Activated CD8-positive, alpha-beta memory T cell treated with anti-CD3 and anti-CD28 coated beads for 36 hours (primary cell): ENCODE measurements around the gene CISH. TPM values are rescaled to one million over a fixed set of nuclear protein-coding genes. Genes with fewer than 3 reads are reported as not detected.

Experiments
- CTCF ChIA-PET: fragments of 350-600 bp; sonication (Branson Sonifier 250); formaldehyde crosslinking; loops from one replicate; lab custom pipeline; 2021; ENCODE audit warnings: antibody characterized with exemption; lab: Charles Lee
- POLR2A ChIA-PET: fragments of 350-600 bp; sonication (Branson Sonifier 250); formaldehyde crosslinking; loops from one replicate; lab custom pipeline; 2021; ENCODE audit warnings: antibody characterized with exemption; lab: Charles Lee
- total RNA-seq, 2 experiments: library from RNA; stranded (reverse); gene quantifications; one replicate each; pipeline ENCODE4 v1.2.3, GENCODE V29; 2021

Gene CISH, protein sequence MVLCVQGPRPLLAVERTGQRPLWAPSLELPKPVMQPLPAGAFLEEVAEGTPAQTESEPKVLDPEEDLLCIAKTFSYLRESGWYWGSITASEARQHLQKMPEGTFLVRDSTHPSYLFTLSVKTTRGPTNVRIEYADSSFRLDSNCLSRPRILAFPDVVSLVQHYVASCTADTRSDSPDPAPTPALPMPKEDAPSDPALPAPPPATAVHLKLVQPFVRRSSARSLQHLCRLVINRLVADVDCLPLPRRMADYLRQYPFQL
- total RNA-seq, result 100 to 1,000 TPM; 219 to 220 TPM

DNA sequence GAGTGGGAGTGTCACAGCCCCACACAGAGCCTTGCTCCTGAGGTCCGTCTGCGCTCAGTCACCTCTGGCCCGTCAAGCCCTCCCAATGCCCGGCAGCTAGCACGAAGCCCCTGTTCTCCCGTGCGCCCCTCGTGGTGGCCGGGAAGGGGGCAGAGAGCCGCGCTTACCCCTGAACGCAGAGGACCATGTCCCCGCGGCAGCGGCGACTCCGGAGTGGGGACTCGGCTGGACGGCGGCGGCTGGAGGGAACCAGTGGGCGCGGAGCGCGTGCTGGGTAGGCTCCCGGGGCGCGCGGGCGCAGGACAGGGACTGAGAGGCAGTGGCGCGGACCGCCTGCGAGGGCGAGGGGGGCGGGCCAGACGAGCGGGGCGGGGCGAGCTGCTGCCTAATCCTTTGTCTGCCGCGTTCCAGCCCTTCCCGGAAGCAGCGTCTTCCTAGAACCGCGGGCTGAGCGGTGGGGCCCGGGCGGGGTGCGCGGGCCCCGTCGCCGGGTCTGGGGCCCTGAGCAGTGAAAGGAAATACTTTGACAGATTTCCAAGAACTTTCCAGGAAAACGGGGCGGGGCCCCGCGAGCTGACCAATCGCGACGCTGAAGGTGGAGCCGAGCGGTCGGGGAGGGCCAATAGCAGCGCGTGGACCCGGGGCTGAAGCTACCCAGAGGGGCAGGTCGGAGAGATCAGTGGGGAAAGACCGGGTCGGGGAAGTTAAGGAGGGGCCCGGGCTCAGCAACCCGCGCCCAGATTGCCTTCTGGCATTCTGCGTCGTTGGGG is at the start of gene CISH:
TSS of gene CISH (minus strand) at position 311 of the 770 bp plus-strand sequence. CDS start at position 187, 124 bp downstream.
- ChIA-PET POLR2A (interaction anchor here (0.6 to 19.3 kb wide), 5 partner anchors 11 to 275 kb away, joined by 3 to 594 read pairs (median 146); partner anchors contain the start of genes C3orf18 and HEMK1), CTCF (interaction anchor here (1.0 to 24.2 kb wide), 4 partner anchors 11 to 38 kb away, joined by 3 to 600 read pairs (median 127); partner anchors contain the start of genes C3orf18 and HEMK1)

DNA sequence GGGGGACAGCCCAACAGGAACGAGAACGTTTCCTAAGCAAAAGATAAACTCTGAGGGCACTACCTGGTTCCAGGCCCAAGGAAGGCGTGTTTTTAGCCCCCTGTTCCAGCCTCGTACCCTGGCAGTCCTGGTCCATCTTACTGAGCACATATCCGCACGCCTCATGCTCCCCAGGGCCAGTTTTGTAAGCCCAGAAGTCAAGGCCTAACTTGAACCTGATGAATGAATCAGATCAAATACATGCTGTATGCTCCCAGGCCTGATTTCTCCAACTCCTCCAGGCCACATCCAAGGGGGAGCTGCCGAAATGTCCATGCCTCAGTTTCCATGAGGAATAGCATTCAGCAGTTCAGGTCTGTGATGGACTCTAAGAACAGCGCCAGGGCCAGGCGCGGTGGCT is 48.8 kb upstream of the CISH start:
- CTCF ChIA-PET, result no interaction called here
- POLR2A ChIA-PET, result no interaction called here

DNA sequence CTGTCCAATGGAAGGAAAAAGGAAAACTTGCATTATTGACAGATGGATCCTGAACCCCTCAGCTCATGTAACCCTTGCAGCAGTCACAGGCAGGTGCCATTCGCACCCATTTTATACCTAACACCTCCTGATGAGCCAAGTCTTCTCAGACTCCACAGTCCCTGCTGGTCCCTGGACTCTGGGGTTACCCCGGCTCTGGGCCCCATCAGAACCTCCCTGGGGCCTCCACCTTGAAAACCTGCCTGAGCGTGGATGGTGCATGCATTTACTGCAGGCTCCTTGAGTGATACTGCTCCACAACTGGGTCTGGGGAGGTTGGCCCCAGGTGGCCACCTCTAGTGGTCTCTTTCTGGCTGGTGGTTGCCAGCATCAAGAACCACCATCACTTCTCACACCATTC is 47.3 kb upstream of the CISH start:
- ChIA-PET CTCF (interaction anchor here (1.2 kb wide), 1 partner anchor 43 kb away, joined by 3 read pairs; no protein-coding TSS in a partner anchor), POLR2A (interaction anchor here (0.6 kb wide), 2 partner anchors 14 to 306 kb away, joined by 3 to 4 read pairs; no protein-coding TSS in a partner anchor)

DNA sequence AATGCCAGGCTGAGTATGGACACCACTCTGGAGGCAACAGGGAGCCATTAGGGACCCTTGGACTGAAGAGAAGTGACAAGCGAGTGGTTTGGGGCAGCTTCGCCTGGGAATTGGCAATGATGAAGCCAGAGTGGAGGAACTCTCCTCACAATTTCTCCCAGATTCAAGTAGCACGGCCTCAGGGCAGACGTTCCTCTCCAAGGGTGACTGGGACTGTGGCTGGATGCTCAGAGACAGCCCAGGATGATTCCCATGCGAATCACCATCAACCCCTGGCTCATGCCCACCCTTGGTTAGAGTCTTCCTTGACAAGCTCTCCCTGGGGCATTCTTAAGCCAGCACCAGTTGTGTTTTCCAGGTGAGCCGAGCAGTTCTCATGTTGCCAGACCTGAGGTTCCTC is 46.8 kb upstream of the CISH start:
- ChIA-PET CTCF (interaction anchor here (1.2 kb wide), 1 partner anchor 43 kb away, joined by 3 read pairs; no protein-coding TSS in a partner anchor), POLR2A (interaction anchor here (0.6 kb wide), 2 partner anchors 13 to 306 kb away, joined by 3 to 4 read pairs; no protein-coding TSS in a partner anchor)

DNA sequence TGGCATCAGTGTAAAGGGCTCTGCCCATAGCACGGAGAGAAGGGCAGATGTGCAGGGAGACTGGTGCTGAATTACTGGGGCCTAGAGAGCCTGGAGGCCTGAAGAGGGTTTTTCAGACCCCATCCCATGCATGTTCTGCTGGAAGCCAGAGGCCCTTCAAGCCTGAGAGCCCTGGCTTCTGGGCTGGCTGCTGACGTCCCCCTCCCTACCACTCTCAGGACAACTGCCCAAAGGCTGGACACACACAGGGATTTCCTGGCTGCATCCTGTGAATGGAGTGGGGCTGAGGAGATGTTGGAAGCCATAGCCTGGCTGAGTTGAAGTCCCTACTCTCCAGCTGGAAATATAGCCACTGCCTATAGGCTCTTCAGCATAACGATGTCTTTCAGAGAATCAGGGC is 46.2 kb upstream of the CISH start:
- CTCF ChIA-PET, result interaction anchor here (1.9 kb wide), 1 partner anchor 38 kb away, joined by 6 read pairs; no protein-coding TSS in a partner anchor
- POLR2A ChIA-PET, result no interaction called here

DNA sequence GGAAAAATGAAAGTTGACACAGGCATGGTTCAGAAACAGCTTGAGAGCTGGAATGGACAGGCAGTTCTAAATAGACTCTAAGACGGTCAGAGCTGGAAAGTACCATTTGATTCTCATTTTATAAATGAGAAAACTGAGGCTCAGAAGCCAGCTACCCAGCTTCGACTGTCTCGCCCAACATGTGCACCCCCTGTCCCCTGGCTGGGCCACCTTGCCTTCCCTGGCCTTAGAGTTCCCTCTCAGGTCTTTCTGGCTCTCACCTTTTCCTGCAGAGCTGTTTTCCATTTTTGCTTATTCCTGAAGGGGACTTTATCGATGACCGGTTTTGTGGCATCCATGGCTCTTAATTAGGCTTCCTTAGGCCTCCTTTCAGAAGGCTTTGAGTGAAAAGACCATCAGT is 45.8 kb upstream of the CISH start:
- ChIA-PET POLR2A (interaction anchor here (0.5 kb wide), 1 partner anchor 843 kb away, joined by 6 read pairs; no protein-coding TSS in a partner anchor), CTCF (interaction anchor here (1.9 kb wide), 1 partner anchor 38 kb away, joined by 6 read pairs; no protein-coding TSS in a partner anchor)

DNA sequence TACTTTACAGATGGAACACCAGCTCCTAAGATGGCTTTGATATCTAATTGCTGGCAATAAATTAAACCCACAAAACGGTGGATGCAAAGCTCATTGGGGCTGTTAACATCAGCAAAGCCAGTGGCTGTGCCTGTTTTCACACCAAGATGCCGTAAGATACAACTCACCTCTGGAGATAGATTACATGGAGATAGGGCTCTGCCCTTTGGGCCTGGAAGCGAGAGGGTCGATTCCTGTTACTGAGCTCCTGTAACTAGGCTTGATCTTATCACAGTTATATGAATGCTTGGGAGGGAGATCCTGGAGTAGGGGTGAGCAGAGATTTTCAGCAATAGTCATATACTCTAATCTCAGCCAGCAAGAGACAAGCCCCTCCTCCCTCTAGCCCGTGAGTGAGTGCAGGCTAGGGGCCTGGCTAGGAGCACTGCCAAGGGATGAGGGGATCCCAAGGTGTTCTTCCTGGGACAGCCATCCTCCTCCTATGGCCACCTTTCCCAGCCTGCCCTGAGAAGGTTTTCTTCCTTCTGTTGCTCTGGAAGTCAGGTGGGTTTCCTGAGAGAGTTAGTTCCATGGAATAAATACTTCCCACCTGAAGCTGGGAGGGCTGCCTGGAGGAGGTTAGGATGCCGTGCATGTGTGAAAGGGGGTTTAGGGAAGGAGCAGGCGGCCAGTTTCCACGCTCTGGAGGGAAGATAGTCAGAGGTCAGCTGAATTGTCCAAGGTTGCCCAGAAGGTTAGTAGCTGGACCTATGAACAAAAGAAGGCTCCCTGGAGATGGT is 45.0 kb upstream of the CISH start:
- ChIA-PET CTCF (interaction anchor here (1.9 kb wide), 1 partner anchor 37 kb away, joined by 6 read pairs; no protein-coding TSS in a partner anchor), POLR2A (interaction anchor here (0.5 kb wide), 1 partner anchor 844 kb away, joined by 6 read pairs; no protein-coding TSS in a partner anchor)

DNA sequence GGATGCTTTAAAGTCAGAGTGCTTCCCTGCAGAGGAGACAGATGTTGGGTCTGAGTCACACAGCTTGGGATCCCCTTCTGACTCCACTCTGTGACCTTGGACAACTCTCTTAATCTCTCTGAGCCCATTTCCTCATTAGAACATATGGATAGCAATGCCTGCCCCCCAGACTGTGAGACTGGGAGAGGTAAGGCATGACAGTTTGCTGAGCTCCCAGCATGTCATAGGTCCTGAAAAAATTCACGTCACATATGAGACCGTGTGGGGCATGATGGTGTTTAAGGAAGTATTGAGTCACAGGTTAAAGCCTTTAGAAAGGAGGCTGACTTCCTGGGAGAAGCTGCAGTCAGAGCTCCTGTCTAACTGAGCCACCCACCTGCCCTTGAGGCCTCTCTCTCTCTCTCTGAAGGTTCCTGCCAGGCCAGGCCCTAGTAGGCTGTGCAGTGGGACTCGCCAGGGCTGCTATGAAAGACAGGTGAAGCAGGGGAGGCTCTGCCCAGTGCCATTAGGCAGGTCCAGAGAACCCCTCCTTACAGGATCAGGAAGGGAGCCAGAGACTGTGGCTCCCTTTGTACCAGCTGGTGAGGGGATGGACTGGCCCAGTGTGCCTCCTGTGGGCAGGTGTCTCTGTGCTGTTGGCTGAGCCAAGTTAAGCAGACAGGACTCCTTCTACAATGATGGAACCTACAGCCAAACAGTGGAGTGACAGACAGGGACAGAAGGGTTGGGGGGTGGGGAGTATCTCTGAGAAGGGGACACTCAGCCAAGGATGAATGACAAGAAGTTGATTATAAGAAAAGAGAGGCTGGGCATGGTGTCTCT is 43.6 kb upstream of the CISH start:
- POLR2A ChIA-PET, result interaction anchor here (1.5 to 3.8 kb wide), 2 partner anchors 38 to 86 kb away, joined by 4 to 18 read pairs; partner anchors contain the start of gene MAPKAPK3
- CTCF ChIA-PET, result interaction anchor here (0.6 to 1.5 kb wide), 10 partner anchors 20 to 814 kb away, joined by 3 to 5 read pairs (median 3); no protein-coding TSS in a partner anchor

DNA sequence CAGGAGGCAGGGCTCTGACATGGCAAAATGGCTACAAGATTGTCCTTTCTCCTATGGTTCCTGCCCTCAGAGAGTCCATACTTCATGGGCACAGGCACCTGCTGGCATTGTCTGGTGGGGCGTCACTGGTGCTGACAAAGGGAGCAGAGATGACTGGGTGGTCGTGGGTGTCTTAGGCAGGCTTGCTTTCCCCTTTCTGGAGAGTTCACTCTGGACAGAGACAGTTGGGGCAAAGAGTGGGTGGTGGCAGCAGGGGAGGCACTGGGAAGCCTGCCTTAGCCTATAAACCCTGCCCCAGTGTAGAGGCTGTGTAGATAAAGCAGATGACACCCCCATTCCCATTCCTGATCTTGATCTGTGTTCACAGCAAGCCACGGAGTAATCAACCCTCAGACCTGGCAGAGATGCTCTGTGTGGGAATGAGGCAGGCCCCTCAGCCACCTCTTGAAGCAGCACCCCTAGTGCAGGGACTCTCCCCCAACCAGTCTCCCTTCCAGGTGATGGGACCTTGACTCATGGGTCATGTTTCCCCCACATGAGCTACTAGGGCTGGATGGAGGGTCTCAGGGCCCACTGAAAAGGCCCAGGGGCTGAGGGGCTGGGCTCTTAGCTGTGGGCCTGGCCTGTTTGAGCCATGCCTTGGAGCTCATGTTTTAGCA is 42.5 kb upstream of the CISH start:
- POLR2A ChIA-PET, result interaction anchor here (1.2 to 3.8 kb wide), 2 partner anchors 37 to 83 kb away, joined by 4 to 18 read pairs; partner anchors contain the start of gene MAPKAPK3
- CTCF ChIA-PET, result interaction anchor here (0.6 to 2.6 kb wide), 15 partner anchors 9 to 84 kb away, joined by 3 to 24 read pairs (median 5); partner anchors contain the start of gene MAPKAPK3

DNA sequence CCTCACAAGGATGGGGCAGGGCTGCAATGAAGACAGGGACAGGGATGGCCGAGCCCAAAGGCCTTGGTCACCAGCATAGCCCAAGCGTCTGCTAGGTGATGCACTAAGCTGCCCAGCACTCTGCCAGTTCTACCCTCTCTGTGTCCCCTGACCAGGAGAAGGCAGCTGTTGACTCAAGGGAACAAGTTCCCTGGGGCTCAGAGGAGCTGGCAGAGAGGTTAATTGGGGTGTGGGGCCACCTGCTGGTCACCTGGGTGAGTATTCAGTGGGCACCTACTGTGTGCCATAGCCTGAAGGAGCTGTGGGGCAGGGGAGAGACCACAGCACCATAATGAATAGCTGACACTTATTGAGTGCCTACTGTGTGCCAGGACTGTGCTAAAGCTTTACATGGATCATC is 41.1 kb upstream of the CISH start:
- CTCF ChIA-PET, result interaction anchor here (0.7 to 2.6 kb wide), 14 partner anchors 16 to 84 kb away, joined by 3 to 24 read pairs (median 6); partner anchors contain the start of genes HEMK1 and MAPKAPK3

DNA sequence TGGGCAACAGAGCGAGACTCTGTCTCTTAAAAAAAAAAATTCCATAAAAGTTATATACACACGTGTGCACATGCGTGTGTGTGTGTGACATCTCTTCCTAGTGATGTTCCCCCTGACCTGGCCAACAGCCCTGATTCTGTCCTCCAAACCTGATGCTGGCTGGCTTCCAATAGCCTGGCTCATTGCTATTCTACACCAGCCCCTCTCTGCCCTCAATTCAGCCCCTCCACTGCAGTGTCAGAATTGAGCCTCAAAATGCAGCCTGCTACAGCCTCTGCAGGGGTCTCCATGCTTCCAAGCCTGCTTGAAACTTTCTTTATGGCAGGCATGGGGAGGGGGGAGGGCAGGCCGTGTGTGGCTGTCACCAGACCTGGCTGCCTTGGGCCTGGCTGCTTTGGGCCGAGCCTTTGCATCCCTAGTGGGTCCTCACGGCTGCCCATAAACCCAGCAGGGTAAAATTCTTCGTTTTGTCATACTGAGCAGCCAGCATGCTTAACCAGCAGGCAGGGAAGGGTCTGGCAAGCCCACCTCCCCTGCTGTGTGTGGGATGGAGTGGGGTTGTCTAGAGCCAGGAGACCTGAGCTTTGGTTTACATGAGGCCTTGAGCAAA is 40.5 kb upstream of the CISH start:
- CTCF ChIA-PET, result interaction anchor here (1.5 to 2.6 kb wide), 8 partner anchors 18 to 79 kb away, joined by 3 to 24 read pairs (median 8); partner anchors contain the start of gene MAPKAPK3
- POLR2A ChIA-PET, result interaction anchor here (0.9 to 3.8 kb wide), 3 partner anchors 28 to 77 kb away, joined by 3 to 18 read pairs (median 3); partner anchors contain the start of gene MAPKAPK3

More for the DNA sequence above, 41.1 kb upstream of the CISH start:
- POLR2A ChIA-PET, result interaction anchor here (0.5 to 3.8 kb wide), 4 partner anchors 29 to 232 kb away, joined by 3 to 18 read pairs (median 3); partner anchors contain the start of gene MAPKAPK3

DNA sequence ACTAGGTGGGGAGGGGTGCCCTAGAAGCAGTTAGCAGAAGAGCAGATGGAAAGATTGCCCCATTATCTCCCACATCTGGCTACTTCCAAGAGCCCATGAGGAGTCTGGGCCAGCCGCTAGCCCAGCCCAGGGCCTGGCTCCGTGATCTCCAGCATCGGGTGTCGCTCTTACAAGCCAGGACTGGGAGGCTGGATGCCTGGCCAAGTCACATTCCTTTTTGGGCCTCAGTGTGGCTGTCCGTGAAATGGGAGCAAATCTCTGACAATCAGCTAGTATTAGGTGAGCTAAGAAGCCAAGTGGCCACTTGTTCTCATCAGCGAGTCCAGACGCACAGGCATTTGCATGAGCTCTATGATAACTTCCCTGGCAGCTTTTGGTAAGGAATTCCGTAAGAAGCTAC is 39.9 kb upstream of the CISH start:
- ChIA-PET POLR2A (interaction anchor here (1.5 kb wide), 1 partner anchor 28 kb away, joined by 3 read pairs; no protein-coding TSS in a partner anchor), CTCF (interaction anchor here (1.5 to 2.6 kb wide), 2 partner anchors 32 to 35 kb away, joined by 3 to 12 read pairs; partner anchors contain the start of gene MAPKAPK3)

DNA sequence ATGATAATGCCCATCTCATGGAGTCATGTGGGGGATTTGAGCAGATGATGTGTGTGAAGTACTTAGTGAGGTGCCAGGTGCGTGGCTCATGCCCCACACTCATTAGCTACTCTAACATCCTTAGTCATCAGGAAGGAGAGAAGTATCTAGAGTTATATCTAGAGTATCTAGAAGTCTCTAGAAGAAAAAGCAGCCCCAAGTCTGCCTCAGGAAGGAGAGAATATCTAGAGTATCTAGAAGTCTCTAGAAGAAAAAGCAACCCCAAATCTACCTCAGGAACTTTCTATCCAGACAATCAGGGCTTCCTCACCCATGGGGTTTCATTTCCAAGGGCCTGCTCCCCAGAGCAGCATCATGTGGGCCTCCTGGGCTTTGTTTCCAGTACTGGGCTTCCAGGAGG is 38.4 kb upstream of the CISH start:
- ChIA-PET POLR2A (interaction anchor here (0.6 kb wide), 1 partner anchor 836 kb away, joined by 3 read pairs; no protein-coding TSS in a partner anchor), CTCF (interaction anchor here (0.5 to 2.9 kb wide), 2 partner anchors 14 to 34 kb away, joined by 3 to 12 read pairs; no protein-coding TSS in a partner anchor)

DNA sequence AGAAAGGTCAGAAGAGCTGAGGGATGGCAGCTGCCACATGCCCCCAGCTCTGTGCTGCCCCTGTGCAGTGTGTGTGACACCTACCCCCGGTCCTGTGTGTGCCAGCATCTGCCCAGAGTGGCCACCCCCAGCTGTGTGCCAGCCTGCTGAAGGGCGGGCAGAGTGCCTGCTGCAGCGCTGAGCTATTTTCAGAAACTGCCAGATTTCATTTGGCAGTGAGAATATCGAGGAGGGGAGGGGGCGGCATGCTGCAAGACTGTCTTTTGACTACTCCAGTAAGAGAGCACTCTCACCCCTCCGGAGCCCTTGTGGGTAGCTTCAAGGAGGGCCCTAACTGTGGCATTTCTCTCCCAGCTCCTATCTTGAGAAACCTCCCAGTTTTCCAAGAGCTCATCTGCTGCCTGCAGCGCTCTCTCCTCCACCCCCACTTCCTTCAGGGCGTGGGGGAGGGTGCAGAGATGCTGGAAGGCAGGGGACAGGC is 37.9 kb upstream of the CISH start:
- POLR2A ChIA-PET, result interaction anchor here (0.6 kb wide), 1 partner anchor 836 kb away, joined by 3 read pairs; no protein-coding TSS in a partner anchor

DNA sequence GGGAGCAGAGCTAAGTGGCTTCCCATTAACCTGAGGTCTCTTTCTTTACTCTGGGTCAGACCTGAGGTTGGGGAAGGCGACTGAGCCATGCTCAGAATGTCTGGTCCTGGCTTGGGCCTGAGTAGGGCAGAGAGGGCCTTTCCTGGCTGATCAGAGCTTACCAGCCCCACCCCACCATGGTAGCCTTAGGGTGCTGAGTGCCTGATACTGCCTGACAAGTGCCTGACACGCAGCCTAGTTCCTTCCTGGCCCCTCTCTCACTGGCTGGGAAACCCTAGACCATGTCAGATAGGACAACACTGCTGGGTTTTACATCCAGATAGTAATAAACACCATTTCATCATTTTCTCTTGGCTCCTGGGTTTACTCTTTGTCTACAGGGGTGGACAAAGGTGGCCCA is 37.4 kb upstream of the CISH start:
- ChIA-PET CTCF (interaction anchor here (2.9 kb wide), 1 partner anchor 33 kb away, joined by 12 read pairs; no protein-coding TSS in a partner anchor), POLR2A (no interaction called here)

More for the DNA sequence above, 37.9 kb upstream of the CISH start:
- CTCF ChIA-PET, result interaction anchor here (0.5 to 2.9 kb wide), 2 partner anchors 15 to 34 kb away, joined by 3 to 12 read pairs; no protein-coding TSS in a partner anchor
